Caco-2 (cell line): ENCODE measurements around the gene PALD1. TPM values are rescaled to one million over a fixed set of nuclear protein-coding genes. Genes with fewer than 3 reads are reported as not detected.
A peak's percentile ranks its signal among the peaks of the same experiment; 100 is the strongest.

Experiments used
- BruUV-seq: library from RNA; stranded (reverse); fragments of 400-500 nt; replicated peaks from 2 replicates; lab custom pipeline; 2021; lab: Mats Ljungman, UMichigan
- CTCF ChIA-PET: fragments of 300-600 bp; sonication (Branson Sonifier 250); formaldehyde crosslinking; loops from one replicate; lab custom pipeline; 2022; ENCODE audit warnings: antibody characterized with exemption; lab: Charles Lee
- POLR2A ChIA-PET: fragments of 300-600 bp; sonication (Branson Sonifier 250); formaldehyde crosslinking; loops from one replicate; lab custom pipeline; 2022; ENCODE audit warnings: antibody characterized with exemption; lab: Charles Lee
- DNase-seq, 2 experiments: peaks; one replicate each; pipeline versions ENCODE4 v3.0.0 to v3.0.0-alpha.2; 2020 to 2022
- H3K27me3 ChIP-seq: replicated peaks from 2 replicates; pipeline ENCODE4 v1.6.0; 2011; ENCODE audit warnings: low read length; ENCODE audit not compliant: control insufficient read depth, insufficient read depth
- H3K36me3 ChIP-seq: 2 replicates; pipeline ENCODE4 v1.5.1; 2011; ENCODE audit warnings: low read length; ENCODE audit not compliant: control insufficient read depth, insufficient read depth
- H3K4me1 ChIP-seq: fragments of 250-450 bp; sonication (Bioruptor Pico); 2 replicates; pipeline ENCODE4 v1.5.1; 2020; ENCODE audit warnings: mild to moderate bottlenecking
- H3K4me3 ChIP-seq: 2 replicates; pipeline ENCODE4 v1.5.1; 2011; ENCODE audit warnings: low read depth, mild to moderate bottlenecking, control low read depth, low read length
- H3K9me3 ChIP-seq: fragments of 250-450 bp; sonication (Bioruptor Pico); 2 replicates; pipeline ENCODE4 v1.5.1; 2020; ENCODE audit warnings: mild to moderate bottlenecking, moderate library complexity
- H3K27ac Mint-ChIP-seq: one replicate; pipeline ENCODE4 v1.8.0; 2022; ENCODE audit warnings: mixed read lengths; ENCODE audit not compliant: unreplicated experiment
- H3K27me3 Mint-ChIP-seq: one replicate; pipeline ENCODE4 v1.8.0; 2022; ENCODE audit warnings: mixed read lengths; ENCODE audit not compliant: insufficient read depth, unreplicated experiment
- H3K36me3 Mint-ChIP-seq: one replicate; pipeline ENCODE4 v1.8.0; 2022; ENCODE audit warnings: mild to moderate bottlenecking, mixed read lengths; ENCODE audit not compliant: insufficient read depth, unreplicated experiment
- H3K4me1 Mint-ChIP-seq: one replicate; pipeline ENCODE4 v1.8.0; 2022; ENCODE audit warnings: low read depth, mixed read lengths; ENCODE audit not compliant: unreplicated experiment
- H3K4me3 Mint-ChIP-seq: one replicate; pipeline ENCODE4 v1.8.0; 2022; ENCODE audit warnings: mild to moderate bottlenecking, moderate library complexity, mixed read lengths; ENCODE audit not compliant: unreplicated experiment
- H3K9me3 Mint-ChIP-seq: one replicate; pipeline ENCODE4 v1.8.0; 2022; ENCODE audit warnings: mixed read lengths; ENCODE audit not compliant: unreplicated experiment
- intact Hi-C: fragments of 100-400 bp; cut with micrococcal nuclease; formaldehyde crosslinking; loops from one replicate; pipeline ENCODE4 v1.10.0; 2022; ENCODE audit not compliant: unreplicated experiment
- total RNA-seq: library from RNA; stranded (reverse); gene quantifications from 2 replicates; pipeline ENCODE4 v1.2.3, GENCODE V29; 2022
- TF ChIP-seq, protein P1 (sequence below), 2 experiments: fragments of 200-600 bp in 1 of 2; IDR thresholded peaks; 1 replicate in 1 of 2; 2 replicates in 1 of 2; pipeline versions ENCODE4 v1.5.1 to v1.8.0; 2011 to 2022; ENCODE audit warnings: antibody characterized with exemption in 1 of 2, control low read depth in 1 of 2, inconsistent platforms in 1 of 2, low read depth in 1 of 2, low read length in 1 of 2, mild to moderate bottlenecking in 1 of 2, moderate library complexity in 1 of 2; ENCODE audit not compliant: insufficient read depth in 1 of 2, severe bottlenecking in 1 of 2, unreplicated experiment in 1 of 2

PALD1 gene
- total RNA-seq, 1 experiment from 2014 or later: 10.3 TPM

DNA sequence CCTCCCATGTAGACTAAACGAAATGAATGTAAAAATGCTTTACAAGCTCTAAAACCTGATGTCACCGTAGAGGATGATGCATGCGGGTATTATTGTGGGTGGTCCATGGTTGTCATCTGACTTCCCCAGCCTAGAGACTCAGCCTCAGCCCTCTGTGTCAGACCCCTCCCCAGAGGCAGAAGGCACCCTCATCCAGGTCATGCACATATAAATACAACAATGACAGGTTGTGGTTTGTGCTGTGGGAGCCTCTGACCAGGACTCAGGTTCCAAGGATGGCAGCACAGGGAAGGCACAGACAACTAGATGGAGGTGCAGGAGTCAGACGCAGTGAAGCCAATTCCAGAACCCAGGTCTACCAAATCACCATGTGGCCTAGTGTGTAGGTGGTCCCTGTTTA is 33.8 kb upstream of the PALD1 start:
- Mint-ChIP-seq H3K4me1 (peaks cover 55% of the 10 kb centered on the region), H3K27ac (peak overlapping the region; percentile 80), H3K36me3 (peaks cover 12% of the 10 kb centered on the region), H3K4me3 (no peak overlapping the region), H3K9me3 (no peaks in the 10 kb centered on the region), H3K27me3 (no peaks in the 10 kb centered on the region)
- Histone ChIP-seq H3K27me3 (no peaks in the 10 kb centered on the region), H3K4me3 (no peak overlapping the region), H3K36me3 (no peaks in the 10 kb centered on the region), H3K9me3 (no peaks in the 10 kb centered on the region), H3K4me1 (peaks cover 69% of the 10 kb centered on the region)
- intact Hi-C loops: no loop called here
- BruUV-seq: no TSS peak
- TF ChIP-seq, protein P1, sequence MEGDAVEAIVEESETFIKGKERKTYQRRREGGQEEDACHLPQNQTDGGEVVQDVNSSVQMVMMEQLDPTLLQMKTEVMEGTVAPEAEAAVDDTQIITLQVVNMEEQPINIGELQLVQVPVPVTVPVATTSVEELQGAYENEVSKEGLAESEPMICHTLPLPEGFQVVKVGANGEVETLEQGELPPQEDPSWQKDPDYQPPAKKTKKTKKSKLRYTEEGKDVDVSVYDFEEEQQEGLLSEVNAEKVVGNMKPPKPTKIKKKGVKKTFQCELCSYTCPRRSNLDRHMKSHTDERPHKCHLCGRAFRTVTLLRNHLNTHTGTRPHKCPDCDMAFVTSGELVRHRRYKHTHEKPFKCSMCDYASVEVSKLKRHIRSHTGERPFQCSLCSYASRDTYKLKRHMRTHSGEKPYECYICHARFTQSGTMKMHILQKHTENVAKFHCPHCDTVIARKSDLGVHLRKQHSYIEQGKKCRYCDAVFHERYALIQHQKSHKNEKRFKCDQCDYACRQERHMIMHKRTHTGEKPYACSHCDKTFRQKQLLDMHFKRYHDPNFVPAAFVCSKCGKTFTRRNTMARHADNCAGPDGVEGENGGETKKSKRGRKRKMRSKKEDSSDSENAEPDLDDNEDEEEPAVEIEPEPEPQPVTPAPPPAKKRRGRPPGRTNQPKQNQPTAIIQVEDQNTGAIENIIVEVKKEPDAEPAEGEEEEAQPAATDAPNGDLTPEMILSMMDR (IDR thresholded peaks at IDR 0.05; ENCODE audit: insufficient read depth in 1 of 2, low read depth in 1 of 2, low read length in 1 of 2, severe bottlenecking in 1 of 2, unreplicated experiment in 1 of 2): no peak
- ChIA-PET CTCF (interaction anchor here (0.7 kb wide), 1 partner anchor 14 kb away, joined by 5 read pairs; no protein-coding TSS in a partner anchor), POLR2A (no interaction called here)
- DNase-seq: no peak

DNA sequence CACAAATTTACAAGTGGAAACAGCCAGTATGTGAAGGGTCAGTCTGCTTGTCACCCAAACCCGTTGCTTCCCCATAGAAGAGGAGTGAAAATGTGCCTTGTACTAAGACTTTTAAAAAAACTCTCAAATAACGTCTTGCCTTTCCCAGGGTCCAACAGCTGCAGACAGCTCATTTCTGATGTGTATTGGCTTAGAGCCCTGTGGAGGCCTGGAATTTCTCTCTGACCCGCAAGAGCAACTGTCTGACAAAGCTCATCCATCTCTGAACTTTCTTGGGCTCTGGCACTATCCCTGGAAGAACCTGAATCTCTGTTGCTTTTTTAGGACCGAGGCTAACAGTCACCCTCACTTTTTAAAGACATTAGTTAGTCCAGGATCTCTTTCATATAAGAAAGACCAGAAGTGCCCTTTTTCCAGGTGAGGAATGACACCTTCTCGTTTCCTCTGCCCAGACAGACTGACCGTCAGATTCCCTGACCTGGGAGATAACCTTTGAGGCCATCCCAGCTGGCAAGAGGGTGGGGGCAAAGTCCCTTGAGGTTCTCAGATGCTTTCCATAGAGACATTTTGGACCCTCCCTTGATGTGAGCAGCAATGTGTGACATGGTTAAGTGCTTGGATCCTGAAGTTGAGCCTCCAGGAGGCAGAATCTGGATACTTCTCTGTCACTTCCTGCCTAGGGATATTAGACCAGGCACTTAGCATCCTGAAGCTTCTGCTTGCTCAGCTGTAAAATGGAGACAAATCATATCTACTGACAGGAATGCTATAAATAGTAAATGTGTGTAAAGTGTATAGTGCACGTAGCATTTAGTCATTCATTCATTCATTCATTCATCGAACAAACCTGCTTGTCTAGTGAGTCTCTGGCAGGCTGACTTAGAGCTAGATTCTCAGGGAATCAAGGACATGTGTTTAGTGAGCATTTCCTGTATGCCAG is 32.6 kb upstream of the PALD1 start:
- BruUV-seq: TSS peak; percentile 91
- TF ChIP-seq, protein P1 (IDR thresholded peaks at IDR 0.05; ENCODE audit: insufficient read depth in 1 of 2, low read depth in 1 of 2, low read length in 1 of 2, severe bottlenecking in 1 of 2, unreplicated experiment in 1 of 2): no peak
- intact Hi-C loops: loop anchor here (1.0 kb wide), 4 partner anchors 9 to 42 kb away; partner anchors contain the start of gene EIF4EBP2
- POLR2A ChIA-PET: interaction anchor here (0.6 to 1.5 kb wide), 8 partner anchors 9 to 42 kb away, joined by 3 to 7 read pairs (median 3); partner anchors contain the start of genes EIF4EBP2 and PALD1
- Histone ChIP-seq H3K36me3 (no peaks in the 10 kb centered on the region), H3K4me3 (no peak overlapping the region), H3K9me3 (no peaks in the 10 kb centered on the region), H3K4me1 (peaks cover 69% of the 10 kb centered on the region), H3K27me3 (no peaks in the 10 kb centered on the region)
- H3K4me3 Mint-ChIP-seq: peak overlapping the region; percentile 45
- peak; percentile 84 to 86 for DNase-seq
- H3K27me3 Mint-ChIP-seq: no peaks in the 10 kb centered on the region
- peak overlapping the region; percentile 80 for H3K27ac Mint-ChIP-seq
- H3K9me3 Mint-ChIP-seq: no peaks in the 10 kb centered on the region
- CTCF ChIA-PET: interaction anchor here (0.5 to 2.0 kb wide), 15 partner anchors 9 to 1921 kb away, joined by 3 to 15 read pairs (median 4); no protein-coding TSS in a partner anchor
- H3K36me3 Mint-ChIP-seq: peaks cover 10% of the 10 kb centered on the region
- peaks cover 62% of the 10 kb centered on the region for H3K4me1 Mint-ChIP-seq

DNA sequence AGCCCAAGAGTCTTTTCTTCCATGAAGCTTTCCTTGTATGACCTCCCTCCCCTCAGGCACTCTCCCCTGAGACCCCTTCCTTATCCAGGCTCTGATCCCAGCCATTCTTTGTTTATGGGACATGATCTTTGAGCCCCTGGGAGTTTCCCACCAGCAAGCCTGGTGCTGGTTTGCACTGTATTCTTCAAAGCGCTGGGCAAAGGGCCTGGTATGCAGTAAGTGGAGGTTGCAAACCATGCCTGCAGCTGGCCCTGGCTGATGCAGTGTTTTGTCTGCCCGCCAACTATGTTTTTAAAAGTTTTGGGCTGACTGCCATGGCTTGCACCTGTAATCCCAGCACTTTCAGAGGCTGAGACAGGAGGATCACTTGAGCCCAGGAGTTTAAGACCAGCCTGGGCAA is 30.3 kb upstream of the PALD1 start:
- ChIA-PET POLR2A (interaction anchor here (0.6 kb wide), 1 partner anchor 326 kb away, joined by 3 read pairs; no protein-coding TSS in a partner anchor), CTCF (interaction anchor here (1.6 kb wide), 1 partner anchor 13 kb away, joined by 4 read pairs; no protein-coding TSS in a partner anchor)
- intact Hi-C loops: no loop called here
- Mint-ChIP-seq H3K9me3 (no peaks in the 10 kb centered on the region), H3K36me3 (peaks cover 4% of the 10 kb centered on the region), H3K4me1 (peaks cover 53% of the 10 kb centered on the region), H3K27me3 (no peaks in the 10 kb centered on the region), H3K4me3 (no peak overlapping the region), H3K27ac (peak overlapping the region; percentile 13)
- Histone ChIP-seq H3K36me3 (no peaks in the 10 kb centered on the region), H3K27me3 (no peaks in the 10 kb centered on the region), H3K9me3 (no peaks in the 10 kb centered on the region), H3K4me1 (peaks cover 46% of the 10 kb centered on the region), H3K4me3 (no peak overlapping the region)
- TF ChIP-seq, protein P1 (IDR thresholded peaks at IDR 0.05; ENCODE audit: insufficient read depth in 1 of 2, low read depth in 1 of 2, low read length in 1 of 2, severe bottlenecking in 1 of 2, unreplicated experiment in 1 of 2): no peak
- DNase-seq: no peak
- BruUV-seq: no TSS peak
